ENCODE measurements around the gene ACTN1. TPM values are rescaled to one million over a fixed set of nuclear protein-coding genes. Genes with fewer than 3 reads are reported as not detected.

ACTN1 gene
- total RNA-seq, 1 experiment from 2014 or later = 212 TPM

DNA sequence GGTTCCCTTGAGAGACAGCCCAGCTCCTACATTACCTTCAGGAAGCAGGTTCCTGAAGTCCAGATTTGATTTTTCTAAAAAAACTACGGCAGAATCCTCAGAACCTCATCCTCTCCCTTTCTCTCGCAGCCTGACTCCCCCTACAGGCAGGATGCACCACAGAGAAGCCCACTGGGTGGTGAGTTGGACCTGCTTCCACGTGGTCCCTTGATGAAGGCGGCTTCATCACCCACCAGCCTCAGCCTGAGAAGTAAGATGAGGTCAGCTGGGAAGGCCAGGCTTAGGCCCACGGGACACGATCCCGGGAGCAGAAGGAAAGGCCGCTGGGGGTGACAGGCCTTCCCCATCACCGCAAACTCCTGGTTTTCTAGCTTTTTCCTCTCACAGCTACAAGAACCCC, 83.0 kb downstream of the ACTN1 start:
- no TSS peak for BruUV-seq (replicated peaks)
- ATAC-seq (no peak), DNase-seq (ENCODE audit: low read depth, low spot score) (no peak)
- no peaks in the 10 kb centered on the region for H3K4me1 ChIP-seq (ENCODE audit: control insufficient read depth, insufficient read depth, low read length)
- in situ Hi-C loops (cut with HindIII; ENCODE audit: low pct_unique_long_range_greater_than_20kb, low sequenced_read_pairs) (no loop called here), intact Hi-C loops (cut with micrococcal nuclease; ENCODE audit: unreplicated experiment) (no loop called here)
- no peak overlapping the region for H3K27ac ChIP-seq (ENCODE audit: low read length)
- ChIA-PET CTCF (no interaction called here), POLR2A (no interaction called here)
- no peak for TF ChIP-seq SIN3A (IDR thresholded peaks at IDR 0.05; ENCODE audit: borderline replicate concordance, insufficient read depth, low read depth, low read length)
- no peak for TF ChIP-seq POLR2AphosphoS5 (IDR thresholded peaks at IDR 0.05; ENCODE audit: low read depth, low read length)
- TF ChIP-seq, protein P1, sequence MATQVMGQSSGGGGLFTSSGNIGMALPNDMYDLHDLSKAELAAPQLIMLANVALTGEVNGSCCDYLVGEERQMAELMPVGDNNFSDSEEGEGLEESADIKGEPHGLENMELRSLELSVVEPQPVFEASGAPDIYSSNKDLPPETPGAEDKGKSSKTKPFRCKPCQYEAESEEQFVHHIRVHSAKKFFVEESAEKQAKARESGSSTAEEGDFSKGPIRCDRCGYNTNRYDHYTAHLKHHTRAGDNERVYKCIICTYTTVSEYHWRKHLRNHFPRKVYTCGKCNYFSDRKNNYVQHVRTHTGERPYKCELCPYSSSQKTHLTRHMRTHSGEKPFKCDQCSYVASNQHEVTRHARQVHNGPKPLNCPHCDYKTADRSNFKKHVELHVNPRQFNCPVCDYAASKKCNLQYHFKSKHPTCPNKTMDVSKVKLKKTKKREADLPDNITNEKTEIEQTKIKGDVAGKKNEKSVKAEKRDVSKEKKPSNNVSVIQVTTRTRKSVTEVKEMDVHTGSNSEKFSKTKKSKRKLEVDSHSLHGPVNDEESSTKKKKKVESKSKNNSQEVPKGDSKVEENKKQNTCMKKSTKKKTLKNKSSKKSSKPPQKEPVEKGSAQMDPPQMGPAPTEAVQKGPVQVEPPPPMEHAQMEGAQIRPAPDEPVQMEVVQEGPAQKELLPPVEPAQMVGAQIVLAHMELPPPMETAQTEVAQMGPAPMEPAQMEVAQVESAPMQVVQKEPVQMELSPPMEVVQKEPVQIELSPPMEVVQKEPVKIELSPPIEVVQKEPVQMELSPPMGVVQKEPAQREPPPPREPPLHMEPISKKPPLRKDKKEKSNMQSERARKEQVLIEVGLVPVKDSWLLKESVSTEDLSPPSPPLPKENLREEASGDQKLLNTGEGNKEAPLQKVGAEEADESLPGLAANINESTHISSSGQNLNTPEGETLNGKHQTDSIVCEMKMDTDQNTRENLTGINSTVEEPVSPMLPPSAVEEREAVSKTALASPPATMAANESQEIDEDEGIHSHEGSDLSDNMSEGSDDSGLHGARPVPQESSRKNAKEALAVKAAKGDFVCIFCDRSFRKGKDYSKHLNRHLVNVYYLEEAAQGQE (IDR thresholded peaks at IDR 0.05; ENCODE audit: insufficient read depth in 1 of 2, low read depth in 2 of 2, low read length in 1 of 2) = no peak
- TF ChIP-seq, protein P2, sequence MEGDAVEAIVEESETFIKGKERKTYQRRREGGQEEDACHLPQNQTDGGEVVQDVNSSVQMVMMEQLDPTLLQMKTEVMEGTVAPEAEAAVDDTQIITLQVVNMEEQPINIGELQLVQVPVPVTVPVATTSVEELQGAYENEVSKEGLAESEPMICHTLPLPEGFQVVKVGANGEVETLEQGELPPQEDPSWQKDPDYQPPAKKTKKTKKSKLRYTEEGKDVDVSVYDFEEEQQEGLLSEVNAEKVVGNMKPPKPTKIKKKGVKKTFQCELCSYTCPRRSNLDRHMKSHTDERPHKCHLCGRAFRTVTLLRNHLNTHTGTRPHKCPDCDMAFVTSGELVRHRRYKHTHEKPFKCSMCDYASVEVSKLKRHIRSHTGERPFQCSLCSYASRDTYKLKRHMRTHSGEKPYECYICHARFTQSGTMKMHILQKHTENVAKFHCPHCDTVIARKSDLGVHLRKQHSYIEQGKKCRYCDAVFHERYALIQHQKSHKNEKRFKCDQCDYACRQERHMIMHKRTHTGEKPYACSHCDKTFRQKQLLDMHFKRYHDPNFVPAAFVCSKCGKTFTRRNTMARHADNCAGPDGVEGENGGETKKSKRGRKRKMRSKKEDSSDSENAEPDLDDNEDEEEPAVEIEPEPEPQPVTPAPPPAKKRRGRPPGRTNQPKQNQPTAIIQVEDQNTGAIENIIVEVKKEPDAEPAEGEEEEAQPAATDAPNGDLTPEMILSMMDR (IDR thresholded peaks at IDR 0.05) = no peak; the same call in 1 of the 2 replicates
- H3K9me3 ChIP-seq (ENCODE audit: control insufficient read depth, insufficient read depth, low read depth, low read length) = no peaks in the 10 kb centered on the region
- no peaks in the 10 kb centered on the region for H3K27me3 ChIP-seq (ENCODE audit: control insufficient read depth, insufficient read depth, low read length)
- H3K36me3 ChIP-seq (ENCODE audit: control insufficient read depth, insufficient read depth, low read length) = peaks cover 2% of the 10 kb centered on the region
- H3K4me3 ChIP-seq (ENCODE audit: low read depth in 2 of 2, low read length in 2 of 2) = no peak overlapping the region

DNA sequence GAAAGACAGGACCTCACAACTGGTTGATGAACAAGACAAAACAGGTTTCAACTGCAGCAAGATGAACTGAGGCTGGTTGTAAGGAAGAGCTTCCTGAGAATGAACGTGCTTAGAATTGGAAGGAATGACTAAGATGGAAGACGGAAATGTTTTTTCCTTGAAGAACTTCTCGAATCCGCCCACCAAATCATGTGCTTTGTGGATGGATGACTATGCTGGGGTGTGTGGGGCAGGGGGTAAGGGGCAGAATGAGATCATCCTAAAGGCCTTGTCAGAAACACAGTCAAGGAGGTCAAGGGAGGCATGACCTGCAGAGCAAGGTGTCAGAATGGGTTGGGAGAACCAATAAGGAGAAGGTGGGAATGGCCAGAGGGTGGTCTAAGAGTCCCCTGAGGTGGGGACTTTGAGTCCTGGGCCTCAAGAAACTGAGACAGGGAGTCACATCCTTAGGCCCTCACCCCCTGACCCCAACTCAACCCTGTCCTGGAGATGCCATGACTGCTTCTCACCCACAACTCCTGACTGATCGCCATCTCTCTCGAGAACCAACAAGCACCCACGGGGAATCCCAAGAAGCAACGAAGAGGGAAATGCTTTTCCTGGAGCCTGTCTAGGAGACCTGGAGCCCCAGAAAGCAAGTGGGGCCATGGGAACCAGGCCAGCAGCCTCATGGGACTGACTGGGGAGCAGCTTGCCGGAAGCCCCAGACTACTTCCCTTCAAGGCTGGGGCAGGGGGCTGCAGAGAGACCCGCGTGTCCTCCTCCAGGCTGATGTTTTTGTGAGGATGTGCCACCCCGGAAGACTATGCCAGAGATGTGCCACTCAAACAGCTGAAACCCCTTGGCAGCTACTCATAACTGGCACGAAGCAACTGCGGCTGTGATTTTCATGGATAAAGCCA, 84.0 kb downstream of the ACTN1 start:
- DNase-seq (ENCODE audit: low read depth, low spot score) (no peak), ATAC-seq (no peak)
- in situ Hi-C loops (cut with HindIII; ENCODE audit: low pct_unique_long_range_greater_than_20kb, low sequenced_read_pairs) = no loop called here
- CTCF ChIA-PET = interaction anchor here (0.7 kb wide), 1 partner anchor 958 kb away, joined by 8 read pairs; no protein-coding TSS in a partner anchor
- Histone ChIP-seq H3K4me3 (ENCODE audit: low read depth in 2 of 2, low read length in 2 of 2) (no peak overlapping the region), H3K9me3 (ENCODE audit: control insufficient read depth, insufficient read depth, low read depth, low read length) (no peaks in the 10 kb centered on the region), H3K4me1 (ENCODE audit: control insufficient read depth, insufficient read depth, low read length) (no peaks in the 10 kb centered on the region), H3K27me3 (ENCODE audit: control insufficient read depth, insufficient read depth, low read length) (no peaks in the 10 kb centered on the region), H3K27ac (ENCODE audit: low read length) (no peak overlapping the region), H3K36me3 (ENCODE audit: control insufficient read depth, insufficient read depth, low read length) (peaks cover 6% of the 10 kb centered on the region)
- BruUV-seq (replicated peaks) = no TSS peak
- POLR2A ChIA-PET = no interaction called here
- TF ChIP-seq, protein P2 (IDR thresholded peaks at IDR 0.05) = no peak
- no peak for TF ChIP-seq SIN3A (IDR thresholded peaks at IDR 0.05; ENCODE audit: borderline replicate concordance, insufficient read depth, low read depth, low read length)
- TF ChIP-seq, protein P1 (IDR thresholded peaks at IDR 0.05; ENCODE audit: insufficient read depth in 1 of 2, low read depth in 2 of 2, low read length in 1 of 2) = no peak
- no peak for TF ChIP-seq TCF7L2 (IDR thresholded peaks at IDR 0.05; ENCODE audit: low read depth, low read length)
- no peak for TF ChIP-seq POLR2AphosphoS5 (IDR thresholded peaks at IDR 0.05; ENCODE audit: low read depth, low read length)
- intact Hi-C loops (cut with micrococcal nuclease; ENCODE audit: unreplicated experiment) = no loop called here
